HT1080 (cell line): ENCODE measurements around the gene GTPBP6. TPM values are rescaled to one million over a fixed set of nuclear protein-coding genes. Genes with fewer than 3 reads are reported as not detected.
"Not testable (repeated sequence)": the region's sequence is repeated elsewhere in the genome, so short reads cannot be mapped to it uniquely, and the experiment has no call there.

ENCODE experiments used
- DNase-seq: peaks from one replicate; pipeline ENCODE4 v3.0.0-alpha.2; 2015; ENCODE audit warnings: low read depth
- total RNA-seq: library from RNA; depleted of rRNA; stranded (reverse); fragments of >200 nt; shearing (Covaris generic); gene quantifications from 2 replicates; pipeline ENCODE4 v1.2.3, GENCODE V29; 2014

The GTPBP6 gene
- total RNA-seq, 1 experiment from 2014 or later = 56.4 TPM

DNA sequence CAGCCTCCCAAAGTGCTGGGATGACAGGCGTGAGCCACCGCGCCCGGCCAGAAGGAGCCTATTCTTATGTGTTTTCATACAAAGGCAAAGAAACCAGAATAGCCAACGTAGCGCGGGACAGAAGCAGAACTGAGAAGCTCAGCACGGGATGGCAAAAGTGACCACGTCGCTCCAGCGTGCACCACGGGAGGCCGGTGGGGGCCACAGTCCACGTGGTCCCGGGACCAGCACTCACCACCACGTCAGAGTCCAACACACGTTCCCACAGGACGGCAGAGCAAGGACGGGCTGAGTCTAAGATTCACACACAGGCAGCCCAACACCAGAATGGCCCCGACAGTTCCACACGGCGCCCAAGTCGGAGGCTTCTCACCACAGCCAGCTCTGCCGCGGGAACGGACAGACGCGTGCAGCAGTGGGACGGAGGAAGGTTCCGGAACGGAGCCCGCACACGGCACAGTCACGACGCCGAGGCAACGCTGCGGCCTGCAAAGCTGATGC lies 18.8 kb upstream of the GTPBP6 start:
- no peak for DNase-seq

DNA sequence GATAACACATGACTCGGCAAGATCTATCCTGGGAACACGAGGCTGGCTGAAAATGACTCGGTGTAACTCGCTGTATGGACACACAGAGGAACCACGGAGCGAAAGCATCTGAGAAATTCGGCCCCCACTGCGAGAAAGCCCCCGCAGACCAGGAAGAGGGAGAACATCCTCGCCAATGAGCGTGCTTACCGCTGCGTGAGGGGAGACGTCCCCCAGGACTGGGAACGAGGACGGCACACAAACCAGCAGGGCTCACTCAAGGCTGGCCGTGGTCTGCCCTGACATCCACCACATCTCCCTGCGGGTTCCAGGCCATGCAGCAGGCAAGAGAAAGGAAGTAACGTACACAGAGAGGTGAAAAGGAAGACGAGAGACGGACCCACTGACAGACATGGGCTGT lies 17.6 kb upstream of the GTPBP6 start:
- DNase-seq = no peak

DNA sequence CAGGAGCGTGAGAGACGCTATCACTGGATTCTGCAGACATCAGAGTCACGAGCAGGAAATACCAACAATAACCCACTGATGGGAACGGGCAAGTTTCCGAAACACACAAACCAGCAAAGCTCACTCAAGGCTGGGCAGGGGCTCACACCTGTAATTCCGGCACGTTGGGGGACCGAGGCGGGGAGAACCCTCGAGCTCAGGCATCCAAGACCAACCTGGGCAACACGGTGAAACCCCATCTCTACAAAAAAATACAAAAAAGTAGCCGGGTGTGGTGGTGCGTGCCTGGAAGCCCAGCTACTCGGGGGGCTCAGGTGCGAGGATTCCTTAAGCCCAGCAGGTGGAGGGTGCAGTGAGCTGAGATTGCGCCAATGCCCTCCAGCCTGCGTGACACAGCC lies 17.2 kb upstream of the GTPBP6 start:
- no peak for DNase-seq

GRCh38 chrX:334971-335757 lies 16.6 kb upstream of the GTPBP6 start:
- no peak for DNase-seq

- no peak for DNase-seq
These were observed 15.8 kb upstream of the GTPBP6 start for GRCh38 chrX:334331-334891.

DNA sequence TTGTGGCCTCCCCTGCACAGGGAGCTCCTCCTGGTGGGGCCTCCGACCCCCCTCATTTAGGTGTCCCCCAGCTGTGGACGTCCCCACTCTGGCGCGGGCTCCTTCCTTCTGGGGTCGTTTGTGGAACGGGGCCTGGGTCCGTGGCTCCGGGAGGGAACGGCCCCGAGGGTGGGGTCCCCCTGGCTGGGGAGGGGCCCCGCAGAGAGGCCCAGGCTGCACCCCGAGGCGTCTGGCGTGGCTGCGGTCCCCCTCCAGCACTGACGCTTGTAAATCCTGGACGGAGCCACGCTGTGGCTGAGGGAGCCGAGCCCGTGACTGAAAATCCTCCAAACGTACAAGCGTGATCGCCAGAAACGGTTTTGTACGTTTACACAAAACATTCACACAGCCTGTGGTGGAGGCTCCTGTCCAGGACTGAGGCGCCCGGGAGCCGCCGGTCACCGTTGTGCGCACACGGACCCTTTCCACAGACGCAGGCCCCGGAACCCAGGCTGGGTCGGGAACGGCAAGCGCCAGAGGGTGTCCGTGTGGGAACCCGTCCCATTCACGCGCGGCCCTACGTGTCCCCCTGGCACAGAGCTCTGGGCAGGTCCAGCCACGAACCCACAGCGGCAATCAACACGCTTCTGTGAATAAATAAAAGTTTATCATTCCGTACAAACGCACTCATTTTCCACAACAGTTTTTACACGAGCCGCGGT lies 15.2 kb upstream of the GTPBP6 start:
- DNase-seq = no peak

DNA sequence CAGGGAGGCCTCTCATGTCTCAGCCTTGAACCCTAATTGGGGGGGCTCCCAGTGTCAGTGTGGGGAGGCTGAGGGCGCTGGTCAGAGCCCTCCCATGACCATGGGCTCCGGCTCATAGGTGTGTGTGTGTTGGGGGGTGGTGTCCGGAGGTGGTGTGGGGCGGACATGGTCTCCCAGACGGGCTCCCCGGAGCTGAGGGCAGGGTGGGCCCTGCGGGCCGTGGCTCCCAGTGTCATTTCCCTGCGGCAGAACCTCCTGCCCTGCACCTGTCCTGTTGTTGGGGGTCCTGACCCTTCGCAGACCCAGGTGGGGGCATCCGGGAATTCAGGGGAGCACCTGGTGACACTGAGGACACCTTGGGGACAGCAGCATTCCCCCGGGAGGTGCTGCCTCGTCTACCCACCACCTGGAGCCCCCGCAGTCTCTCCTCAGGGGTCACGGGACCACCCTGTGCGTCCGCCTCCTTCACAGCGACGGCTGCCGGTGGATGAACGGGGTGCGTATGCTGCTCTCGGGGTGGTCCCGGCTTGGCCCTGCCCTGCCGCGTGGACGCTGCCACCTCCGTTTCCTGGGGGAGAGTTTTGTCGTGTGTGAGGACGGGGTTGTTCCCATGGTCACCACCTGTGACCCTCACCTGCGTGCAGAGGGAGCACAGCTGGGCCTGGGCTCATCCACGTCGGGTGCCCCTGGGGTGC lies 14.5 kb upstream of the GTPBP6 start:
- DNase-seq = no peak

- no peak for DNase-seq
These were observed 13.9 kb upstream of the GTPBP6 start for GRCh38 chrX:332496-332860.

- no peak for DNase-seq
These were observed 13.4 kb upstream of the GTPBP6 start for GRCh38 chrX:331825-332495.

GRCh38 chrX:331151-331824 lies 12.7 kb upstream of the GTPBP6 start:
- no peak for DNase-seq

DNA sequence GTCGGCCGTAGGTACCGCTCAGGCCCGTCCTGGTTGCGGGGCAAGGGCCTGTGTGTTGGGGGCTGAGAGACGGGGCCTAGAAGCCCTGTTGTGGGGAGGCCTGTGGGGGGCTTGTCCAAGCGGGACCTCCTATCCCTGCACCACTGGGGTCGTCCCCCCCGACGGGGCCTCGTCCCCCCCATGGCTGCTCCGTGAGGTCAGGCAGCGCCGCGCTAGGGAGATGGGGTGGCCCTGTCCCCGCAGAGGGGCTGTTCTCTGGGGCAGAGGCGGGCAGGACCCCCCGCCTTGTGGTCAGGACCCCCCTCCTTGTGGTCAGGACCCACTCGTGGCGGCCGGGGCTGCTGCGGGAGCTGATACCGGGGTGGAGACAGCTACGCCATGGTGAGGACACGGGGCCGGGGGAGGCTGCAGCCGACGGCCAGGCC lies 12.1 kb upstream of the GTPBP6 start:
- no peak for DNase-seq

DNA sequence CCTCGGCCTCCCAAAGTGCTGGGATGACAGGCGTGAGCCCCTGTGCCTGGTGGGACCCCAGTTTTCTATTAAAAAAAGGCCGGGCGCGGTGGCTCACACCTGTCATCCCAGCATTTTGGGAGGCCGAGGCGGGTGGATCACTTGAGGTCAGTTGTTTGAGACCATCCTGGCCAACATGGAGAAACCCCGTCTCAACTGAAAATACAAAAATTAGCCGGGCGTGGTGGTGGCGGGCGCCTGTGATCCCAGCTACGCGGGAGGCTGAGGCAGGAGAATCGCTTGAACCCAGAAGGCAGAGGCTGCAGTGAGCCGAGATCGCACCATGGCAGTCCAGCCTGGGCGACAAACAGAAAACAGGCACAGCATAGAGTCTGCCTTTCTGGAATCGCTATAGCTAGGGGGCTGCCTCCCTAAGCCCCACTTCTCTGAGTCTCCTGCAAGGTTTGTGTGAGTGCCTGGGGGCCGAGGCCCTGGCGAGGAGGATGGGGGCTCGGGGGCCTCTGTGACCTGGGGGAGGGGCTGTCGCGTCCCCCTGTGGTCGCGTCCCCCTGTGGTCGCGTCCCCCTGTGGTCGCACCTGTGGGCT lies 11.6 kb upstream of the GTPBP6 start:
- DNase-seq = not testable (repeated sequence)

GRCh38 chrX:329291-329910 lies 10.8 kb upstream of the GTPBP6 start:
- no peak for DNase-seq

- no peak for DNase-seq
These were observed 9.1 kb upstream of the GTPBP6 start for GRCh38 chrX:327660-328126.

GRCh38 chrX:324664-325063 lies 6.1 kb upstream of the GTPBP6 start:
- DNase-seq = not testable (repeated sequence)

DNA sequence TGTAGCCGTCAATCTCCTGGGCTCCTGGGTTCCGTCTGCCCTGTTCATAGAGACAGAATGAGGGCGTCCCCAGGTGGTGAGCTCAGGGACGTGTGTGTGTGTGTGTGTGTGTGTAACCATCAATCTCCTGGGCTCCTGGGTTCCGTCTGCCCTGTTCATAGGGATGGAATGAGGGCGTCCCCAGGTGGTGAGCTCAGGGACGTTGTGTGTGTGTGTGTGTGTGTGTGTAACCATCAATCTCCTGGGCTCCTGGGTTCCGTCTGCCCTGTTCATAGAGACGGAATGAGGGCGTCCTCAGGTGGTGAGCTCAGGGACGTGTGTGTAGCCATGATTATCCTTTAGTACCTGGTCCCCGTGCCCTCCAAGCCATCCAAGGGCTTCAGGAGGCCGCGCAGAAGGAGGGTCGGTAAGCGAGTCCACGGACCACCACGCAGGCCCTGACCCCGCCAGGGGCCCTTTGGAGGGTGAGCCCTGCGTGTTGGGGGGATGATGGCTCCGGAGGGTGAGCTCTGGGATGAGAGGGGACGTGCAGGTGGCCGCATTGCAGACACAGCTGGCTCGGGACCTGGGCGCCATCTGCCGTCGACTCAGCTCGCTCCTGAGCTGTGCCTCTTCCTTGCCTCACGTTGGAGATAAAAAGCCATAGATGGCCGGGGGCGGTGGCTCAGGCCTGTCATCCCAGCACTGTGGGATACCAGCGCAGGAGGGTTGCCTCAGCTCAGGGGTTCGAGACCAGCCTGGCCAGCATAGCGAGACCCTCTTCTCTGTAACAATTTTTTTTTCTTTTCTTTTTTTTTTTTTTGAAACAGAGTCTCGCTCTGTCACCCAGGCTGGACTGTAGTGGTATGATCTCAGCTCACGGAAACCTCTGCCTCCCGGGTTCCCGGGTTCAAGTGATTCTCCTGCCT lies 5.4 kb upstream of the GTPBP6 start:
- peak; percentile 60 for DNase-seq

DNA sequence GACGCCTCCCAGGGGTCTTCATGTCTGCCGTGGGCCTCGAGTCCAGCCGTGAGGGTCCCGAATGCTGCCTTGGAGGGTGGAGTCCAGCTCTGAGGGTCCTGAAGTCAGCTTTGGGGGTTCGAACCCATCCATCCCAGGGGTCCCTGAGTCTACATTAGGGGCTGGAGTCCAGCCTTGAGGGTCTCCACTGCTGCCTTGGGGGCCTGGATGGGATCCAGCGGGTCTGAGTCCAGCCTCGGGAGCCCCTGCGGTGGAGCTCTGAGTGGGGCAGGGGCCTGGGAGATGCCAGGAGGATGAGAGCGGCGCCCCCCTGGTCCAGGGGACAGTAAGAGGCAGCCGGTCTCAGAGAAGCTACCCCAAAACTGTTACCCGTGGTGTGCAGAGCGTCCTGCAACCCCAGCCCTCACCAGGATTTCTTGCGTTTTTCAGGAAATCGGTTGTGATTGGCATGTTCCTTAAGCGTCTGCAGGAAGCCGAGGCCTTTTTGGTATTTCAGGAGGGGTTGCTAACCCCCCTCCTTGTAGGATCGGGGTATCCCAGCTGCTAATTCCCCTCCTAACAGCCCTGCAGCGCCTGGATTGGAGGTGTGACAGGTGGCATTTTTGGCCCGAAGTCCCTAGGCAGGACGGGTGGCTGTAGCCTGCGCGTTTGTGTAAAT lies 1.7 kb upstream of the GTPBP6 start:
- no peak for DNase-seq

DNA sequence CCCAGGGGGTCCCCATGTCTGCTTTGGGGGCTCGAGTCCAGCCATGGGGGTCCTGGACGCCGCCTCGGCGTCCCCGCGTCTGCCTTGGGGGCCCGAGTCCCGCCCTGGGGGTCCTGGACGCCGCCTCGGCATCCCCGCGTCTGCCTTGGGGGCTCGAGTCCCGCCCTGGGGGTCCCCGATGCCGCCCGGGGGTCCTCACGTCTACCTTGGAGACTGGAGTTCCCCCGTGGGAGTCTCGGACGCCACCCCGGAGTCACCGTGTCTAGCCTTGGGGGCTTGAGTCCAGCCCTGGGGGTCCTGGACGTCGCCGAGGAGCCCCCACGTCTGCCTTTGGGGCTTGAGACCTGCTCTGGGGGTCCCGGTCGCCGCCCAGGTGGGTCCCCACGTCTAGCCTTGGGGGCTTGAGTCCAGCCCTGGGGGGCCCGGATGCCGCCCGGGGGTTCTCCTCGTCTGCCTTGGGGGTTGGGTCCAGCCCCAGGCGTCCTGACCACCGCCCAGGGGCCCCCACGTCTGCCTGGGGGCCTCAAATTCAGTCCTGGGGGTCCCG lies 1.1 kb upstream of the GTPBP6 start:
- no peak for DNase-seq
